Natural killer cell (primary cell): ENCODE measurements around the gene DPY19L2. TPM values are rescaled to one million over a fixed set of nuclear protein-coding genes. Genes with fewer than 3 reads are reported as not detected.

Experiments
- ATAC-seq, 3 donors: fragments of 150-1000 bp in 2 of 3; fragments of 200-7000 bp in 1 of 3; cut with Tn5 transposase; 1 replicate in 1 of 3; 2 replicates in 2 of 3; pipeline ENCODE4 v1.10.0; 2021; ENCODE audit warnings: mild to moderate bottlenecking in 2 of 3, moderate library complexity in 2 of 3
- DNase-seq, 2 donors: peaks; one replicate each; pipeline versions ENCODE4 v3.0.0 to v3.0.0-alpha.2; 2013 to 2021; ENCODE audit warnings: mixed read lengths in 1 of 2
- H3K27ac ChIP-seq: one replicate; pipeline ENCODE4 v1.5.1; 2013; ENCODE audit warnings: mild to moderate bottlenecking, low read length
- H3K27me3 ChIP-seq: one replicate; pipeline ENCODE4 v1.6.1; 2013; ENCODE audit warnings: low read length; ENCODE audit not compliant: control insufficient read depth, insufficient read depth
- H3K36me3 ChIP-seq: one replicate; pipeline ENCODE4 v1.6.1; 2013; ENCODE audit warnings: low read length; ENCODE audit not compliant: control insufficient read depth, insufficient read depth
- H3K4me1 ChIP-seq: one replicate; pipeline ENCODE4 v1.6.1; 2013; ENCODE audit warnings: low read length; ENCODE audit not compliant: control insufficient read depth, insufficient read depth
- H3K4me3 ChIP-seq: one replicate; pipeline ENCODE4 v1.5.1; 2013; ENCODE audit warnings: low read length
- H3K9me3 ChIP-seq: one replicate; pipeline ENCODE4 v1.6.1; 2013; ENCODE audit warnings: low read length; ENCODE audit not compliant: control insufficient read depth, insufficient read depth
- H3K27ac Mint-ChIP-seq, 2 donors: one replicate each; pipeline ENCODE4 v1.8.0; 2022; ENCODE audit warnings: mild to moderate bottlenecking in 2 of 2, mixed read lengths in 2 of 2, moderate library complexity in 1 of 2
- H3K27me3 Mint-ChIP-seq, 2 donors: one replicate each; pipeline ENCODE4 v1.8.0; 2022; ENCODE audit warnings: low read depth in 2 of 2, mixed read lengths in 2 of 2
- H3K36me3 Mint-ChIP-seq: one replicate; pipeline ENCODE4 v1.8.0; 2022; ENCODE audit warnings: mixed read lengths
- H3K4me1 Mint-ChIP-seq, 2 donors: one replicate each; pipeline ENCODE4 v1.8.0; 2022; ENCODE audit warnings: mixed read lengths in 2 of 2
- H3K4me3 Mint-ChIP-seq: one replicate; pipeline ENCODE4 v1.8.0; 2022; ENCODE audit warnings: mild to moderate bottlenecking, moderate library complexity, mixed read lengths
- H3K9me3 Mint-ChIP-seq, 2 donors: one replicate each; pipeline ENCODE4 v1.8.0; 2022; ENCODE audit warnings: mixed read lengths in 2 of 2
- WGBS: methylation state at CpG from one replicate; pipeline ENCODE4 v1.1.7; 2013; ENCODE audit warnings: missing lambda C conversion rate; ENCODE audit not compliant: insufficient coverage; 5-methylcytosine and 5-hydroxymethylcytosine counted together
- intact Hi-C: fragments of 100-400 bp; cut with micrococcal nuclease; formaldehyde crosslinking; loops from one replicate; pipeline ENCODE4 v1.14.2; 2022
- total RNA-seq, 4 donors: library from RNA; stranded (reverse); fragments of 120-200 nt in 1 of 4; gene quantifications; one replicate each; pipeline versions ENCODE4 v1.2.3 to v1.2.4, GENCODE V29; 2013 to 2022
- TF ChIP-seq, protein P1 (sequence below): fragments of 200-600 bp; IDR thresholded peaks from one replicate; pipeline ENCODE4 v1.8.0; 2022; ENCODE audit warnings: antibody characterized with exemption

DPY19L2 gene
- total RNA-seq, 3 donors from 2014 or later (not counting 1 experiment from before 2014, with no cell fraction given) = 1.3 TPM; not detected in 2

GRCh38 chr12:63525831-63526230 is 142.5 kb downstream of the DPY19L2 start:
- no peaks in the 10 kb centered on the region for H3K36me3 Mint-ChIP-seq
- no peak for ATAC-seq
- no peak for DNase-seq
- intact Hi-C loops = no loop called here
- no peaks in the 10 kb centered on the region for H3K27me3 Mint-ChIP-seq
- Histone ChIP-seq H3K27ac (no peak overlapping the region), H3K4me3 (no peak overlapping the region), H3K9me3 (no peaks in the 10 kb centered on the region), H3K27me3 (no peaks in the 10 kb centered on the region), H3K36me3 (no peaks in the 10 kb centered on the region), H3K4me1 (no peaks in the 10 kb centered on the region)
- 95% methylated on average over 4 of the region's 4 CpGs for WGBS
- H3K4me1 Mint-ChIP-seq = no peaks in the 10 kb centered on the region
- TF ChIP-seq, protein P1, sequence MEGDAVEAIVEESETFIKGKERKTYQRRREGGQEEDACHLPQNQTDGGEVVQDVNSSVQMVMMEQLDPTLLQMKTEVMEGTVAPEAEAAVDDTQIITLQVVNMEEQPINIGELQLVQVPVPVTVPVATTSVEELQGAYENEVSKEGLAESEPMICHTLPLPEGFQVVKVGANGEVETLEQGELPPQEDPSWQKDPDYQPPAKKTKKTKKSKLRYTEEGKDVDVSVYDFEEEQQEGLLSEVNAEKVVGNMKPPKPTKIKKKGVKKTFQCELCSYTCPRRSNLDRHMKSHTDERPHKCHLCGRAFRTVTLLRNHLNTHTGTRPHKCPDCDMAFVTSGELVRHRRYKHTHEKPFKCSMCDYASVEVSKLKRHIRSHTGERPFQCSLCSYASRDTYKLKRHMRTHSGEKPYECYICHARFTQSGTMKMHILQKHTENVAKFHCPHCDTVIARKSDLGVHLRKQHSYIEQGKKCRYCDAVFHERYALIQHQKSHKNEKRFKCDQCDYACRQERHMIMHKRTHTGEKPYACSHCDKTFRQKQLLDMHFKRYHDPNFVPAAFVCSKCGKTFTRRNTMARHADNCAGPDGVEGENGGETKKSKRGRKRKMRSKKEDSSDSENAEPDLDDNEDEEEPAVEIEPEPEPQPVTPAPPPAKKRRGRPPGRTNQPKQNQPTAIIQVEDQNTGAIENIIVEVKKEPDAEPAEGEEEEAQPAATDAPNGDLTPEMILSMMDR = no peak
- peaks cover 0 to 8% of the 10 kb centered on the region in 2 donors for H3K9me3 Mint-ChIP-seq
- H3K27ac Mint-ChIP-seq = no peak overlapping the region
- no peak overlapping the region for H3K4me3 Mint-ChIP-seq

DNA sequence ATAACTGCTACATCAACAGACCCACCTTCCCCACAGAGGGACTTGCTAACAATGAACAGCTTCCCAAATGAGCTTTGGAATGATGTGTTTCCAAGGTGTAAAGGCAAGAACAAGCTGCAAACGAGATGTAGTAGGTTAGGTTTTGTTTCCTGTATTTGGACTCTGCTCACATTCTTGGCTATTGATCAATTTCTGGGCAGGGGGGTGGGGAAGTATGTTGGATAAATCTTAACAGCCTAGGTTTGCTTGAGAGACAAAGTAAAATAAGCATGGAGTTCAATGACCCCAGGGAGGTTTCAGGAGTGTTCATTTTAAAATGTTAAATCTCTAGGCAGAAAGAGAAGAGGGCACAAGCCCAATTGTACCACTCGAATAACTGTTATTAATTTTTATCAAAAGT is 146.6 kb downstream of the DPY19L2 start:
- H3K27ac ChIP-seq = no peak overlapping the region
- H3K27me3 ChIP-seq = no peaks in the 10 kb centered on the region
- WGBS = 60% methylated on average over 2 of the region's 2 CpGs
- DNase-seq = no peak
- no peaks in the 10 kb centered on the region for H3K9me3 ChIP-seq
- no peaks in the 10 kb centered on the region for H3K4me1 Mint-ChIP-seq
- H3K9me3 Mint-ChIP-seq = peaks cover 0 to 7% of the 10 kb centered on the region in 2 donors
- H3K4me3 Mint-ChIP-seq = no peak overlapping the region
- TF ChIP-seq, protein P1 = no peak
- no peak for ATAC-seq
- H3K27me3 Mint-ChIP-seq = no peaks in the 10 kb centered on the region
- H3K27ac Mint-ChIP-seq = no peak overlapping the region
- H3K4me3 ChIP-seq = no peak overlapping the region
- no peaks in the 10 kb centered on the region for H3K36me3 Mint-ChIP-seq
- no peaks in the 10 kb centered on the region for H3K4me1 ChIP-seq
- H3K36me3 ChIP-seq = no peaks in the 10 kb centered on the region
- intact Hi-C loops = no loop called here

Other genes with a start within 250 kb of the DPY19L2 start
- 10 to 100 TPM in 1 of 3 donors, 1 to 10 TPM in 2; 5.8 to 10.6 (median 7.0) TPM for gene RXYLT1, start 111.4 kb upstream of the DPY19L2 start, total RNA-seq
- under 1 TPM; 0.10 to 0.49 (median 0.16) TPM for gene SRGAP1, start 176.2 kb upstream of the DPY19L2 start, total RNA-seq